Erythroblast (primary cell): ENCODE data around the gene GSTM4.
"Not testable (repeated sequence)": the region's sequence is repeated elsewhere in the genome, so short reads cannot be mapped to it uniquely, and the experiment has no call there.

Source experiments
- DNase-seq, 2 experiments: peaks; one replicate each; lab custom pipeline; 2025; lab: John Stamatoyannopoulos, UW
- GATA1 ChIP-seq: IDR thresholded peaks from 2 replicates; pipeline ENCODE4 v1.6.1; 2011; ENCODE audit warnings: low read depth, mild to moderate bottlenecking, control low read depth, low read length, moderate library complexity
- POLR2A ChIP-seq: IDR thresholded peaks from 2 replicates; pipeline ENCODE4 v1.6.1; 2011; ENCODE audit warnings: mild to moderate bottlenecking, low read length

The GSTM4 gene

GRCh38 chr1:109677459-109677858 lies 21.6 kb downstream of the GSTM4 start:
- TF ChIP-seq GATA1 (no peak), POLR2A (no peak)
- no peak for DNase-seq

GRCh38 chr1:109678637-109679036 lies 22.7 kb downstream of the GSTM4 start:
- DNase-seq: not testable (repeated sequence)

- not testable (repeated sequence) for DNase-seq
These were observed 28.9 kb downstream of the GSTM4 start for GRCh38 chr1:109684777-109685176.

GRCh38 chr1:109685399-109685798 lies 29.5 kb downstream of the GSTM4 start:
- not testable (repeated sequence) for DNase-seq

GRCh38 chr1:109685890-109686289 lies 30.0 kb downstream of the GSTM4 start:
- not testable (repeated sequence) for DNase-seq

GRCh38 chr1:109687109-109687508 lies 31.2 kb downstream of the GSTM4 start:
- not testable (repeated sequence) for DNase-seq

- peak; percentile 80 to 84 for DNase-seq
These were observed 32.0 kb downstream of the GSTM4 start, which contains the start of gene GSTM1 for GRCh38 chr1:109687641-109688499. Gene GSTM1, plus strand, starts transcription at chr1:109687817. Its CDS starts 57 bp downstream, at chr1:109687874.

GRCh38 chr1:109689844-109690405 lies 34.0 kb downstream of the GSTM4 start:
- no peak for DNase-seq
- TF ChIP-seq POLR2A: no peak
- TF ChIP-seq GATA1: no peak

More at GRCh38 chr1:109687641-109688499, 32.0 kb downstream of the GSTM4 start, which contains the start of gene GSTM1:
- TF ChIP-seq GATA1 (no peak), POLR2A (no peak)

GRCh38 chr1:109691759-109692158 lies 35.9 kb downstream of the GSTM4 start:
- no peak for DNase-seq
- TF ChIP-seq POLR2A (no peak), GATA1 (no peak)

- DNase-seq: not testable (repeated sequence)
These were observed 38.5 kb downstream of the GSTM4 start for GRCh38 chr1:109694400-109694799.

GRCh38 chr1:109695138-109695537 lies 39.2 kb downstream of the GSTM4 start:
- DNase-seq: not testable (repeated sequence)

- no peak for DNase-seq
- no peak for TF ChIP-seq GATA1
- TF ChIP-seq POLR2A: no peak
These were observed 41.2 kb downstream of the GSTM4 start for GRCh38 chr1:109697066-109697465.

- not testable (repeated sequence) for DNase-seq
These were observed 42.0 kb downstream of the GSTM4 start for GRCh38 chr1:109697861-109698260.

GRCh38 chr1:109702940-109703339 lies 47.0 kb downstream of the GSTM4 start:
- not testable (repeated sequence) for DNase-seq

- DNase-seq: no peak
- TF ChIP-seq POLR2A: no peak
- no peak for TF ChIP-seq GATA1
These were observed 48.3 kb downstream of the GSTM4 start for GRCh38 chr1:109704173-109704572.

GRCh38 chr1:109705411-109705810 lies 49.5 kb downstream of the GSTM4 start:
- TF ChIP-seq GATA1 (no peak), POLR2A (no peak)
- DNase-seq: no peak

- not testable (repeated sequence) for DNase-seq
These were observed 53.0 kb downstream of the GSTM4 start for GRCh38 chr1:109708949-109709348.

- DNase-seq: not testable (repeated sequence)
These were observed 53.9 kb downstream of the GSTM4 start for GRCh38 chr1:109709822-109710221.
